ENCODE data around the gene SFSWAP. TPM values are rescaled to one million over a fixed set of nuclear protein-coding genes. Genes with fewer than 3 reads are reported as not detected.

SFSWAP gene
- total RNA-seq, 2 donors from 2014 or later = 31.6 to 45.8 TPM

GRCh38 chr12:131828671-131829355 is 117.9 kb downstream of the SFSWAP start:
- intact Hi-C loops (cut with DNase I) = no loop called here
- H3K9me3 ChIP-seq = no peaks in the 10 kb centered on the region

GRCh38 chr12:131829356-131829747 is 118.5 kb downstream of the SFSWAP start:
- ATAC-seq (no peak), DNase-seq (no peak)
- Histone ChIP-seq H3K27ac (no peak overlapping the region), H3K9me3 (no peaks in the 10 kb centered on the region), H3K4me3 (no peak overlapping the region), H3K27me3 (peaks cover 0 to 38% of the 10 kb centered on the region in 2 donors), H3K36me3 (replicated peaks in 1 of 2; ENCODE audit: insufficient read depth in 1 of 2, low read depth in 2 of 2) (no peaks in the 10 kb centered on the region), H3K4me1 (peaks cover 45% of the 10 kb centered on the region)
- intact Hi-C loops (cut with DNase I) = no loop called here
- TF ChIP-seq POLR2A (IDR thresholded peaks at IDR 0.05) = no peak
- TF ChIP-seq CTCF (IDR thresholded peaks at IDR 0.05) = no peak
- 7% methylated on average over 27 of the region's 27 CpGs; no CpG with 5 or more reads in 1 of the 2 donors for WGBS, 2 donors

More at GRCh38 chr12:131828671-131829355, 117.9 kb downstream of the SFSWAP start:
- no peak for DNase-seq
- Histone ChIP-seq H3K36me3 (replicated peaks in 1 of 2; ENCODE audit: insufficient read depth in 1 of 2, low read depth in 2 of 2) (no peaks in the 10 kb centered on the region), H3K4me3 (no peak overlapping the region), H3K27me3 (peaks cover 0 to 35% of the 10 kb centered on the region in 2 donors), H3K27ac (no peak overlapping the region), H3K4me1 (peaks cover 45% of the 10 kb centered on the region)
- TF ChIP-seq POLR2A (IDR thresholded peaks at IDR 0.05) (no peak), CTCF (IDR thresholded peaks at IDR 0.05) (no peak)
- ATAC-seq = no peak
- 2% methylated on average over 51 of the region's 64 CpGs; no CpG with 5 or more reads in 1 of the 2 donors for WGBS, 2 donors

GRCh38 chr12:131829791-131830334 is 119.0 kb downstream of the SFSWAP start:
- H3K4me3 ChIP-seq = no peak overlapping the region
- no peaks in the 10 kb centered on the region for H3K36me3 ChIP-seq (replicated peaks in 1 of 2; ENCODE audit: insufficient read depth in 1 of 2, low read depth in 2 of 2)
- 14% methylated on average over 26 of the region's 28 CpGs; no CpG with 5 or more reads in 1 of the 2 donors for WGBS, 2 donors
- peaks cover 0 to 38% of the 10 kb centered on the region in 2 donors for H3K27me3 ChIP-seq
- H3K27ac ChIP-seq = no peak overlapping the region
- H3K4me1 ChIP-seq = peaks cover 45% of the 10 kb centered on the region
- TF ChIP-seq POLR2A (IDR thresholded peaks at IDR 0.05) (no peak), CTCF (IDR thresholded peaks at IDR 0.05) (no peak)
- H3K9me3 ChIP-seq = no peaks in the 10 kb centered on the region
- peak; percentile 12 for ATAC-seq
- intact Hi-C loops (cut with DNase I) = no loop called here
- no peak for DNase-seq

GRCh38 chr12:131830335-131830913 is 119.5 kb downstream of the SFSWAP start:
- TF ChIP-seq POLR2A (IDR thresholded peaks at IDR 0.05) = peak in 1 of 3 donors; percentile 39
- TF ChIP-seq CTCF (IDR thresholded peaks at IDR 0.05) = peak; percentile 21 to 69 (median 46)
- H3K9me3 ChIP-seq = no peaks in the 10 kb centered on the region
- intact Hi-C loops (cut with DNase I) = no loop called here
- ATAC-seq (peak; percentile 68), DNase-seq (peak; percentile 59 to 78 (median 66))
- WGBS, 2 donors = 1% methylated on average over 50 of the region's 50 CpGs; no CpG with 5 or more reads in 1 of the 2 donors
- peaks cover 41% of the 10 kb centered on the region for H3K4me1 ChIP-seq
- H3K36me3 ChIP-seq (replicated peaks in 1 of 2; ENCODE audit: insufficient read depth in 1 of 2, low read depth in 2 of 2) = no peaks in the 10 kb centered on the region
- peaks cover 0 to 38% of the 10 kb centered on the region in 2 donors for H3K27me3 ChIP-seq
- H3K27ac ChIP-seq = no peak overlapping the region
- no peak overlapping the region for H3K4me3 ChIP-seq
